MCF 10A (cell line): ENCODE measurements around the gene CRYGS. TPM values are rescaled to one million over a fixed set of nuclear protein-coding genes. Genes with fewer than 3 reads are reported as not detected.
"Not testable (repeated sequence)": the region's sequence is repeated elsewhere in the genome, so short reads cannot be mapped to it uniquely, and the experiment has no call there.

Experiments used
- BruUV-seq: library from RNA; stranded (reverse); fragments of 400-500 nt; replicated peaks from 2 replicates; lab custom pipeline; 2021; lab: Mats Ljungman, UMichigan
- CTCF ChIA-PET: fragments of 300-600 bp; sonication (Branson Sonifier 250); formaldehyde crosslinking; extraction: SDS; loops from one replicate; lab custom pipeline; 2021; ENCODE audit warnings: antibody characterized with exemption, inconsistent platforms; lab: Yijun Ruan, JAX
- POLR2A ChIA-PET: fragments of 300-600, 350-650 bp; sonication (Branson Sonifier 250); formaldehyde crosslinking; extraction: SDS; loops from one replicate; lab custom pipeline; 2020; ENCODE audit warnings: antibody characterized with exemption, inconsistent platforms; lab: Yijun Ruan, JAX
- DNase-seq: peaks from one replicate; pipeline ENCODE4 v3.0.0-alpha.2; 2018; ENCODE audit not compliant: unreplicated experiment
- H3K27ac Mint-ChIP-seq: one replicate; pipeline ENCODE4 v1.8.0; 2022; ENCODE audit warnings: mild to moderate bottlenecking, low read depth, mixed read lengths; ENCODE audit not compliant: unreplicated experiment
- H3K27me3 Mint-ChIP-seq: one replicate; pipeline ENCODE4 v1.8.0; 2022; ENCODE audit warnings: mixed read lengths; ENCODE audit not compliant: insufficient read depth, unreplicated experiment
- H3K36me3 Mint-ChIP-seq: one replicate; pipeline ENCODE4 v1.8.0; 2022; ENCODE audit warnings: mild to moderate bottlenecking, moderate library complexity, mixed read lengths; ENCODE audit not compliant: insufficient read depth, unreplicated experiment
- H3K4me1 Mint-ChIP-seq: one replicate; pipeline ENCODE4 v1.8.0; 2022; ENCODE audit warnings: mixed read lengths; ENCODE audit not compliant: insufficient read depth, unreplicated experiment
- H3K4me3 Mint-ChIP-seq: one replicate; pipeline ENCODE4 v1.8.0; 2022; ENCODE audit warnings: mild to moderate bottlenecking, moderate library complexity, mixed read lengths; ENCODE audit not compliant: unreplicated experiment
- H3K9me3 Mint-ChIP-seq: one replicate; pipeline ENCODE4 v1.8.0; 2022; ENCODE audit warnings: mixed read lengths; ENCODE audit not compliant: unreplicated experiment
- CTCF ChIP-seq: fragments of 200-600 bp; IDR thresholded peaks from one replicate; pipeline ENCODE4 v1.8.0; 2022; ENCODE audit warnings: antibody characterized with exemption, mild to moderate bottlenecking; ENCODE audit not compliant: unreplicated experiment
- intact Hi-C: fragments of 100-400 bp; cut with micrococcal nuclease; formaldehyde crosslinking; loops from 2 replicates; pipeline ENCODE4 v1.14.1; 2022
- total RNA-seq: library from RNA; stranded (reverse); gene quantifications from 2 replicates; pipeline ENCODE4 v1.2.3, GENCODE V29; 2022

The CRYGS gene
- total RNA-seq, 1 experiment from 2014 or later, result 4.0 TPM

- H3K4me1 Mint-ChIP-seq, result peaks cover 25% of the 10 kb centered on the region
- CTCF ChIA-PET, result interaction anchor here (1.4 to 9.6 kb wide), 3 partner anchors 21 to 165 kb away, joined by 6 to 100 read pairs (median 8); partner anchors contain the start of genes AHSG and TBCCD1
- TF ChIP-seq CTCF, result no peak
- DNase-seq, result peak; percentile 75
- no peaks in the 10 kb centered on the region for H3K27me3 Mint-ChIP-seq
- peak overlapping the region; percentile 86 for H3K27ac Mint-ChIP-seq
- peaks cover 30% of the 10 kb centered on the region for H3K36me3 Mint-ChIP-seq
- peak overlapping the region; percentile 47 for H3K4me3 Mint-ChIP-seq
- H3K9me3 Mint-ChIP-seq, result no peaks in the 10 kb centered on the region
- intact Hi-C loops, result loop anchor here (1.0 kb wide), 2 partner anchors 21 to 29 kb away; no protein-coding TSS in a partner anchor
- no TSS peak for BruUV-seq
- POLR2A ChIA-PET, result interaction anchor here (0.6 to 14.3 kb wide), 12 partner anchors 9 to 217 kb away, joined by 3 to 161 read pairs (median 5); partner anchors contain the start of genes DNAJB11, EIF4A2, RFC4 and TBCCD1
These were observed 44.5 kb upstream of the CRYGS start for GRCh38 chr3:186588632-186589031.

GRCh38 chr3:186587183-186587582 lies 43.0 kb upstream of the CRYGS start:
- no peak for DNase-seq
- Mint-ChIP-seq H3K9me3 (no peaks in the 10 kb centered on the region), H3K27ac (no peak overlapping the region), H3K4me1 (peaks cover 25% of the 10 kb centered on the region), H3K4me3 (no peak overlapping the region), H3K27me3 (no peaks in the 10 kb centered on the region), H3K36me3 (peaks cover 44% of the 10 kb centered on the region)
- no peak for TF ChIP-seq CTCF
- POLR2A ChIA-PET, result interaction anchor here (0.6 to 14.3 kb wide), 9 partner anchors 10 to 199 kb away, joined by 3 to 161 read pairs (median 3); partner anchors contain the start of genes DNAJB11, EIF4A2 and TBCCD1
- CTCF ChIA-PET, result interaction anchor here (0.6 to 9.6 kb wide), 6 partner anchors 16 to 750 kb away, joined by 3 to 100 read pairs (median 4); partner anchors contain the start of gene AHSG
- BruUV-seq, result no TSS peak
- intact Hi-C loops, result no loop called here

- H3K4me3 Mint-ChIP-seq, BruUV-seq, H3K27ac Mint-ChIP-seq, DNase-seq, intact Hi-C loops, H3K9me3 Mint-ChIP-seq, H3K27me3 Mint-ChIP-seq: not testable (repeated sequence)
- POLR2A ChIA-PET, result interaction anchor here (0.8 to 14.3 kb wide), 5 partner anchors 9 to 198 kb away, joined by 3 to 161 read pairs (median 4); partner anchors contain the start of genes DNAJB11, EIF4A2 and TBCCD1
- peaks cover 25% of the 10 kb centered on the region for H3K4me1 Mint-ChIP-seq
- H3K36me3 Mint-ChIP-seq, result peaks cover 53% of the 10 kb centered on the region
- CTCF ChIA-PET, result interaction anchor here (0.6 to 9.6 kb wide), 8 partner anchors 17 to 609 kb away, joined by 3 to 100 read pairs (median 3); partner anchors contain the start of gene AHSG
These were observed 42.1 kb upstream of the CRYGS start for GRCh38 chr3:186586245-186586644.

- H3K4me1 Mint-ChIP-seq, result peaks cover 8% of the 10 kb centered on the region
- CTCF ChIA-PET, result interaction anchor here (0.5 to 0.9 kb wide), 6 partner anchors 10 to 1131 kb away, joined by 3 read pairs; no protein-coding TSS in a partner anchor
These were observed 39.7 kb upstream of the CRYGS start for GRCh38 chr3:186583831-186584230.

More at GRCh38 chr3:186583831-186584230, 39.7 kb upstream of the CRYGS start:
- DNase-seq, result no peak
- Mint-ChIP-seq H3K27me3 (no peaks in the 10 kb centered on the region), H3K27ac (no peak overlapping the region), H3K9me3 (no peaks in the 10 kb centered on the region), H3K4me3 (no peak overlapping the region), H3K36me3 (peaks cover 75% of the 10 kb centered on the region)
- TF ChIP-seq CTCF, result no peak
- POLR2A ChIA-PET, result interaction anchor here (0.8 to 14.3 kb wide), 3 partner anchors 14 to 200 kb away, joined by 3 to 161 read pairs (median 16); partner anchors contain the start of genes DNAJB11, EIF4A2 and TBCCD1
- intact Hi-C loops, result no loop called here
- BruUV-seq, result no TSS peak
